ENCODE data around the gene RAPGEF4. TPM values are rescaled to one million over a fixed set of nuclear protein-coding genes. Genes with fewer than 3 reads are reported as not detected.

RAPGEF4 gene
- total and polyA plus RNA-seq, 4 donors = 6.4 to 33.5 (median 8.6) TPM

DNA sequence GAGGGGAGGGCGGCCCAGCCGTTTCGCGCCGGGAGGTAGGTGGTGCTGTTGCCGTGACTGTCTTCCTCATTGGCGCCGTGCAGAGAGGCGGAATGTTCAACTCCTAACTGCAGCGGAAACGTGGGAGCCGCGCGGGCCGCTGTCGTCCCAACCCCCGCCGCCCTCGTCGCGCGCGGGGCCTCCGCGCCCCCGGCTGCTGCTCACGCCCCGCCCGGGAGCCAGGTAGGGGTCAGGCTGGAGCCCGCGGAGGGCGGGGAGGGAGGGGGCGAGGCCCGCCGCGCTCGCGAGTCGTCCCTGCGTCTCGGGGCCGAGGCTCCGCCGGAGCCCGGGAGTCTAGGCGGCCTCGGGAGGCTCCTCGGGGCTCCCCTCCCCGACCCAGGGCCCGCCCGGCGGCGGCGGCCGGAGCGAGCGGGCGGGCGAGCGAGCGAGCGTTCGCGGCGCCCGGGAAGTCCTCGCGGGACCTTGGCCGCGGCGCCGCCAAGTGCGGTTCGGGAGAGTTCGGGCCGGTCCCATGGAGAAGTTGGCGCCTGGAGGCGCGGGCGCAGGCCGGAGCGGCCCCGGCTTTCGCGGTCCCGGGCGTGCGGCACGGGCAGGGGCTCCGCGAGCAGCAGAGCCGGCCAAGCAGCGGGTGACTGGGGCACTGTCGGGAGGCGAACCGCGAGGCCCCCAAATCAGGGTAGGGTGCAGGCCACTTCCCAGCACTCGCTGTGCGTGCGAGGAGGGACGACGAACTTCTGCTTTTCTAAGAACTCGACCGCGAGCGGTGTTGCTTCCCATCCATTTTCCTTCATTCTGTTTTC, 340.3 kb downstream of the RAPGEF4 start, which contains the start of gene MAP3K20:
MAP3K20 (plus strand) TSS at position 66 of the 800 bp plus-strand sequence. CDS start 15,186 bp downstream, outside the sequence.
- H3K4me3 ChIP-seq = peak within 1 kb of the TSS; percentile 50

DNA sequence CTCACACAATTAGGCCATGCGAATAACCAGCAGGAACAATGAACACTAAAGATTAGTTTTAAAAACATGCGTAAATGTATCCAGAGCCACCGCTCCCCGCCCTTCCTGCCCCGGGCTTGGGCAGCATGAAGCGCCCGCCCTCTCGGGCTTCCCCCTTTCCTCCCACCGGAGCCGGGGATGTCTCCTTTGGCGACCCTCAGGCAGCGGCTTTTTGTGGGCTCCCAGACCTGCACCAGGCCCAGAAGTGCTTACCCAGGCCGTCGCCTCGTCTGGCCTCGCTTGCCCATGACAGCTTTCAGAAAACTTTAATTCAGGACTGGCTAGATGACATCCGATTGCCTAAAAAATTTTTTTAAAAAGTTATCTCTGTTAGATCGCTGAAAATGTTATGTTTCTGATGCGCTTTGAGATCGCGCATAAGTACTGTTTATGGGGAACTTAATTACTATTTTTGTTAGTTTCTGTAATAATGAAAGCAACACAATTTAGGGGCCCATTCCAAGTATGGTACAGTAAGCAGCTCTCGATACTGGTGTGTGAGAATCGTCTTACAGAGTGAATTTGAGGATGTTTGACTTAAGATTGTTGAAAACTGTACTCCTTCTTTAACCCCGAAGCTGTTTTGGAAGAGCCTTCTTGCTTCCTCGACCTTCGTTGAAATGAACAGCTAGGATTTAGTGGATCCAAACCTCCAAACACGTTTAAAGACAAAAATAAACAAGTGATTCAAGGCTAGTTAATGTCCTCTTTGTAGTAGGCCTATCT, 341.1 kb downstream of the RAPGEF4 start:
- Histone ChIP-seq H3K9me3 (ENCODE audit: control insufficient read depth in 4 of 4, insufficient read depth in 3 of 4, low read length in 3 of 4) (no peaks in the 10 kb centered on the region), H3K4me3 (peak overlapping the region; percentile 50), H3K4me1 (ENCODE audit: control insufficient read depth in 5 of 5, insufficient read depth in 5 of 5, low read length in 5 of 5) (peaks cover 3 to 30% (median 6%) of the 10 kb centered on the region in 5 donors), H3K27me3 (ENCODE audit: control insufficient read depth in 3 of 3, insufficient read depth in 3 of 3, low read length in 2 of 3) (no peaks in the 10 kb centered on the region), H3K27ac (ENCODE audit: low read depth in 1 of 2, low read length in 1 of 2) (peak overlapping the region; percentile 94 to 98), H3K36me3 (ENCODE audit: control insufficient read depth in 4 of 4, insufficient read depth in 4 of 4, low read length in 4 of 4) (no peaks in the 10 kb centered on the region), H3K9ac (ENCODE audit: insufficient read depth in 1 of 2, low read length in 2 of 2) (peak overlapping the region; percentile 89 to 99)
- peak; percentile 67 to 73 (median 71) for DNase-seq
- no peak for TF ChIP-seq CTCF (IDR thresholded peaks at IDR 0.05; ENCODE audit: control extremely low read depth, extremely low read depth)
- ATAC-seq (ENCODE audit: insufficient read depth, low FRiP score) = peak; percentile 36
- WGBS, 2 donors = 3 to 5% methylated on average over 27 of the region's 27 CpGs

More for the DNA sequence above, 340.3 kb downstream of the RAPGEF4 start, which contains the start of gene MAP3K20:
- H3K27ac ChIP-seq (ENCODE audit: low read depth in 1 of 2, low read length in 1 of 2) = peak within 1 kb of the TSS; percentile 94 to 98
- DNase-seq = peak; percentile 74 to 83 (median 76)
- H3K36me3 ChIP-seq (ENCODE audit: control insufficient read depth in 4 of 4, insufficient read depth in 4 of 4, low read length in 4 of 4) = no peaks in the 10 kb centered on the region
- 1% methylated on average over 90 to 106 of the region's 106 CpGs for WGBS, 2 donors
- H3K27me3 ChIP-seq (ENCODE audit: control insufficient read depth in 3 of 3, insufficient read depth in 3 of 3, low read length in 2 of 3) = no peaks in the 10 kb centered on the region
- H3K9me3 ChIP-seq (ENCODE audit: control insufficient read depth in 4 of 4, insufficient read depth in 3 of 4, low read length in 3 of 4) = no peaks in the 10 kb centered on the region
- H3K4me1 ChIP-seq (ENCODE audit: control insufficient read depth in 5 of 5, insufficient read depth in 5 of 5, low read length in 5 of 5) = peaks cover 2 to 30% (median 6%) of the 10 kb centered on the region in 5 donors
- H3K9ac ChIP-seq (ENCODE audit: insufficient read depth in 1 of 2, low read length in 2 of 2) = peak within 1 kb of the TSS; percentile 89 to 99
- peak; percentile 21 for TF ChIP-seq CTCF (IDR thresholded peaks at IDR 0.05; ENCODE audit: control extremely low read depth, extremely low read depth)
- peak; percentile 81 for ATAC-seq (ENCODE audit: insufficient read depth, low FRiP score)

- Histone ChIP-seq H3K4me1 (ENCODE audit: control insufficient read depth in 5 of 5, insufficient read depth in 5 of 5, low read length in 5 of 5) (peaks cover 3 to 30% (median 6%) of the 10 kb centered on the region in 5 donors), H3K9ac (ENCODE audit: insufficient read depth in 1 of 2, low read length in 2 of 2) (no peak overlapping the region), H3K36me3 (ENCODE audit: control insufficient read depth in 4 of 4, insufficient read depth in 4 of 4, low read length in 4 of 4) (no peaks in the 10 kb centered on the region), H3K4me3 (no peak overlapping the region), H3K27me3 (ENCODE audit: control insufficient read depth in 3 of 3, insufficient read depth in 3 of 3, low read length in 2 of 3) (no peaks in the 10 kb centered on the region), H3K9me3 (ENCODE audit: control insufficient read depth in 4 of 4, insufficient read depth in 3 of 4, low read length in 3 of 4) (no peaks in the 10 kb centered on the region), H3K27ac (ENCODE audit: low read depth in 1 of 2, low read length in 1 of 2) (peak overlapping the region in 1 of 2 donors; percentile 62)
- WGBS, 2 donors = 46 to 72% methylated on average over 5 of the region's 5 CpGs
- ATAC-seq (ENCODE audit: insufficient read depth, low FRiP score) = no peak
- TF ChIP-seq CTCF (IDR thresholded peaks at IDR 0.05; ENCODE audit: control extremely low read depth, extremely low read depth) = no peak
- DNase-seq = peak in 2 of 3 donors; percentile 81 to 90
Measured at GRCh38 chr2:173077506-173078177, 342.0 kb downstream of the RAPGEF4 start.
